Transverse colon (tissue), 4 donors: Measurements from ENCODE around the gene TNRC6A. TPM values are rescaled to one million over a fixed set of nuclear protein-coding genes. Genes with fewer than 3 reads are reported as not detected.

ENCODE experiments used
- DNase-seq: peaks from one replicate; pipeline ENCODE4 v3.0.0-alpha.2; 2019
- H3K27ac ChIP-seq, 4 donors: fragments of 200-600 bp; sonication (generic); 2 replicates each; pipeline ENCODE4 v1.5.1; 2016 to 2018; ENCODE audit warnings: inconsistent platforms in 4 of 4
- H3K27me3 ChIP-seq: fragments of 200-600 bp; sonication (generic); 2 replicates; pipeline ENCODE4 v1.5.1; 2017; ENCODE audit warnings: inconsistent platforms
- H3K36me3 ChIP-seq, 4 donors: fragments of 200-600 bp; sonication (generic); 2 replicates each; pipeline ENCODE4 v1.5.1; 2017 to 2019; ENCODE audit warnings: inconsistent platforms in 4 of 4
- H3K4me1 ChIP-seq, 4 donors: fragments of 200-600 bp; sonication (generic); 2 replicates each; pipeline ENCODE4 v1.5.1; 2017 to 2020; ENCODE audit warnings: inconsistent platforms in 4 of 4
- H3K4me3 ChIP-seq, 4 donors: fragments of 200-600 bp; sonication (generic); 1 replicate in 1 of 4; 2 replicates in 3 of 4; pipeline versions ENCODE4 v1.5.1 to v1.6.1; 2017 to 2019; ENCODE audit warnings: inconsistent platforms in 4 of 4
- H3K9me3 ChIP-seq, 2 donors: fragments of 200-600 bp; sonication (generic); 2 replicates each; pipeline ENCODE4 v1.5.1; 2017 to 2019; ENCODE audit warnings: inconsistent platforms in 2 of 2
- CTCF ChIP-seq, 5 experiments: fragments of 200-600 bp in 3 of 5; fragments of 450-650 bp in 2 of 5; sonication (generic) in 3 of 5; IDR thresholded peaks; 1 replicate in 2 of 5; 2 replicates in 3 of 5; pipeline ENCODE4 v1.5.1; 2016 to 2017; ENCODE audit warnings: antibody characterized with exemption in 5 of 5, inconsistent platforms in 3 of 5, mild to moderate bottlenecking in 2 of 5, moderate library complexity in 1 of 5
- EP300 ChIP-seq: sonication (generic); formaldehyde crosslinking; IDR thresholded peaks from one replicate; pipeline ENCODE4 v1.6.1; 2017; ENCODE audit warnings: antibody characterized with exemption, low read depth
- POLR2A ChIP-seq: fragments of 450-650 bp; IDR thresholded peaks from one replicate; pipeline ENCODE4 v1.6.1; 2016; ENCODE audit warnings: antibody characterized with exemption, mild to moderate bottlenecking, moderate library complexity
- POLR2AphosphoS5 ChIP-seq, 3 donors: sonication (generic); formaldehyde crosslinking; IDR thresholded peaks; one replicate each; pipeline ENCODE4 v1.6.1; 2016; ENCODE audit warnings: antibody characterized with exemption in 3 of 3
- WGBS, 2 donors: methylation state at CpG; one replicate each; pipeline ENCODE4 v1.1.5; 2018; ENCODE audit warnings: low coverage in 1 of 2; 5-methylcytosine and 5-hydroxymethylcytosine counted together
- in situ Hi-C, 4 donors: fragments of 200-750 bp; cut with MboI; loops; one replicate each; pipeline versions ENCODE4 v1.15.0 to v1.15.1; 2017; ENCODE audit warnings: low sequenced_read_pairs in 3 of 4, low pct_ligation_motif_present in 1 of 4, low pct_unique_long_range_greater_than_20kb in 1 of 4
- intact Hi-C: fragments of 100-400 bp; cut with DNase I; formaldehyde crosslinking; loops from one replicate; pipeline ENCODE4 v1.15.1; 2023; ENCODE audit warnings: low total_unique reads
- total RNA-seq, 4 donors: library from RNA; depleted of rRNA; stranded (reverse); fragments of >200 nt; gene quantifications; one replicate each; pipeline ENCODE4 v1.1.0, GENCODE V29; 2016

The TNRC6A gene
- total RNA-seq, 4 donors from 2014 or later, result 48.2 to 77.2 (median 54.8) TPM

- H3K4me1 ChIP-seq, result peaks cover 4 to 24% (median 16%) of the 10 kb centered on the region in 4 donors
- peak overlapping the region in 1 of 4 donors; percentile 42 for H3K27ac ChIP-seq
- H3K27me3 ChIP-seq, result no peaks in the 10 kb centered on the region
- in situ Hi-C loops, result no loop called here
- H3K4me3 ChIP-seq, result no peak overlapping the region
- WGBS, 2 donors, result 49 to 70% methylated on average over 4 to 9 of the region's 9 CpGs
- DNase-seq, result no peak
- H3K36me3 ChIP-seq, result no peaks in the 10 kb centered on the region
- H3K9me3 ChIP-seq, result no peaks in the 10 kb centered on the region
- TF ChIP-seq CTCF (IDR thresholded peaks at IDR 0.05), result no peak
- TF ChIP-seq POLR2AphosphoS5 (IDR thresholded peaks at IDR 0.05), result no peak
- TF ChIP-seq EP300, result no peak
- intact Hi-C loops, result no loop called here
These were observed 108.5 kb downstream of the TNRC6A start for GRCh38 chr16:24837969-24838368.

DNA sequence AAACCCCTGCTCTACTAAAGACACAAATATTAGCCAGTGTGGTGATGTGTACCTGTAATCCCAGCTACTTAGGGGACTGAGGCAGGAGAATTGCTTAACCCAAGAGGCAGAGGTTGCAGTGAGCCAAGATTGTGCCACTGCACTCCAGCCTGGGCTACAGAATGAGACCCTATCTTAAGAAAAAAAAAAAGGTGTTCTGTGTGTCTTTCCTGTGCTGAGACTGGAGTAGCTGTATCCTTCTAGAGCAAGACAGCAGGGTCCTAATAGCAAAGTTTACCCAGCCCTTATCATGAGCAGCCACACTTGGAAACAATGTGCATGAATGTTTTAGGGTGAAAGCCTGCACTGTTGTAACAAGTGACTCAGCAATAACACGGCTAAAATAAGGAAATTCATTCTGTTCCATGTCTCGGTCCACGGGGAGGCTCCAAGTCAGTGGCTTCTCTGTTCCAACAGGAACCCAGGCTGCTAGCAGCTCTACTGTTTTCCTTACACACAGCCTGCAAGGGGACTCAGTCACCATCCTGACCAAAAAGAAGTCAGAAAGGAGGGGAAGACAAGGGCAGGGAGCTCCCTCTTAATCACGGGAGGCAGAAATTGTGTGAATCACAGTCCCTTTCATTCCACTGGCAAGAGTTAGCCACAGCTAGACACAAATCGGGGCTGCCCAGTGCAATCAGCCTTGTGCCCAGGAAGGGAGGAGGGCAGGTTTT, 109.3 kb downstream of the TNRC6A start:
- TF ChIP-seq POLR2A, result no peak
- no peak for TF ChIP-seq POLR2AphosphoS5 (IDR thresholded peaks at IDR 0.05)
- no peak for TF ChIP-seq CTCF (IDR thresholded peaks at IDR 0.05)
- no peak for TF ChIP-seq EP300
- H3K4me3 ChIP-seq, result no peak overlapping the region

DNA sequence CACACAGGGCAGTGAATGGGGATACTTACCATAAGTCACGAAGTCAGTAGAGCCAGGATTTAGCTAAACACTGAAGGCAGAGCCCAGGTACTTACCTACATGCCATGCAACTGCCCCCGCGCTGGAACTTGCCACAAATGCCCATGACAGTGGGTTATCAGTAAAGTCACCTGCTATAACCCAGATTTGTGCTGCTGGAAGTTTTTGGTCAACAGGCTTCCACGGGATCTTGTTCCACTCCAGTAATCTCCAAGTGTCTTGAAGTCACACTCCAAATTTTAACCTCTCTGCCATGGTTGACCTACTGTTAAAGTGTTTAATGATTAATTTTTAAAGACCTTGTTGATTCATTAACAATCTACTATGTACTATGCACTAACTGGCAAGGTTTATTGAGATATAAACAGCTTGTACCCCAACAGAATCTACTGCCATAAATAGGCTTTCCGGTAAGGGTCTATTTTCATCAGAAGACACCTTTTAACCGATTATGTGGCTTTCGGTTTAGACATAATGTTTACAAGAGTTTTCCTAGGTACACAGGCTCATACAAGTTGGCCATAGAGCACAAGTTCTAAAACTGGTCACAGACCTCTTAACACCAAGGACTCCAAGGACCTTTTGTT, 110.0 kb downstream of the TNRC6A start:
- no peak overlapping the region for H3K27ac ChIP-seq
- WGBS, 2 donors, result 53 to 82% methylated on average over 3 to 7 of the region's 7 CpGs
- H3K4me1 ChIP-seq, result peaks cover 4 to 19% (median 13%) of the 10 kb centered on the region in 4 donors
- intact Hi-C loops (no loop called here), in situ Hi-C loops (no loop called here)
- DNase-seq, result no peak
- no peaks in the 10 kb centered on the region for H3K9me3 ChIP-seq
- no peak overlapping the region for H3K4me3 ChIP-seq
- TF ChIP-seq POLR2A (no peak), POLR2AphosphoS5 (IDR thresholded peaks at IDR 0.05) (no peak), CTCF (IDR thresholded peaks at IDR 0.05) (no peak), EP300 (no peak)
- H3K27me3 ChIP-seq, result no peaks in the 10 kb centered on the region
- H3K36me3 ChIP-seq, result no peaks in the 10 kb centered on the region

More for the DNA sequence above, 109.3 kb downstream of the TNRC6A start:
- H3K27ac ChIP-seq, result peak overlapping the region in 1 of 4 donors; percentile 42
- WGBS, 2 donors, result 25% methylated on average over 5 of the region's 5 CpGs; no CpG with 5 or more reads in 1 of the 2 donors
- H3K4me1 ChIP-seq, result peaks cover 4 to 24% (median 16%) of the 10 kb centered on the region in 4 donors
- intact Hi-C loops, result no loop called here
- in situ Hi-C loops, result no loop called here
- H3K36me3 ChIP-seq, result no peaks in the 10 kb centered on the region
- no peaks in the 10 kb centered on the region for H3K27me3 ChIP-seq
- H3K9me3 ChIP-seq, result no peaks in the 10 kb centered on the region
- DNase-seq, result peak; percentile 26

DNA sequence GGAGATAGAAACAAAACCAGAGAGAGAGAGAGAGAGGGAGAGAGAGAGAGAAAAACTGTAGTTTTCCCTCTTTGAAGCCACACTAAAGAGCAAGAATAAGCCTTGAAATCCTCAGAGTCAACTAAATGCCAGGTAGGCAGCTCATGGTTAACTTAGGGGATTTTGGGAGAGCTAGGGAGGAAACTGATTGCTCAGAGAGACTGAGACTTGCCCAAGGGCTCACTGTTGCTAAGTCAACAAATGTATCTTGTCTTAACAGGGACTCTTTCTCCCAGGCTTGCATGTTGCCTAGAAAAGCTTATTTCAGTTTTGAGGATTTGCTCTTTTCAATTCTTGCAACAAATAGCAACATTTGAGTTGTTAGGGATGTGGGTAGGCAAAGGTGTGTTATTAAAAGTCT, 111.8 kb downstream of the TNRC6A start:
- Histone ChIP-seq H3K9me3 (no peaks in the 10 kb centered on the region), H3K27me3 (no peaks in the 10 kb centered on the region), H3K27ac (no peak overlapping the region), H3K4me1 (peaks cover 4 to 15% (median 13%) of the 10 kb centered on the region in 4 donors), H3K36me3 (no peaks in the 10 kb centered on the region), H3K4me3 (no peak overlapping the region)
- intact Hi-C loops, result no loop called here
- TF ChIP-seq POLR2A (no peak), POLR2AphosphoS5 (IDR thresholded peaks at IDR 0.05) (no peak), EP300 (no peak), CTCF (IDR thresholded peaks at IDR 0.05) (no peak)
- in situ Hi-C loops, result no loop called here
- DNase-seq, result no peak
